ENCODE measurements around the gene TMEM203.
A peak's percentile ranks its signal among the peaks of the same experiment; 100 is the strongest.

Gene TMEM203

DNA sequence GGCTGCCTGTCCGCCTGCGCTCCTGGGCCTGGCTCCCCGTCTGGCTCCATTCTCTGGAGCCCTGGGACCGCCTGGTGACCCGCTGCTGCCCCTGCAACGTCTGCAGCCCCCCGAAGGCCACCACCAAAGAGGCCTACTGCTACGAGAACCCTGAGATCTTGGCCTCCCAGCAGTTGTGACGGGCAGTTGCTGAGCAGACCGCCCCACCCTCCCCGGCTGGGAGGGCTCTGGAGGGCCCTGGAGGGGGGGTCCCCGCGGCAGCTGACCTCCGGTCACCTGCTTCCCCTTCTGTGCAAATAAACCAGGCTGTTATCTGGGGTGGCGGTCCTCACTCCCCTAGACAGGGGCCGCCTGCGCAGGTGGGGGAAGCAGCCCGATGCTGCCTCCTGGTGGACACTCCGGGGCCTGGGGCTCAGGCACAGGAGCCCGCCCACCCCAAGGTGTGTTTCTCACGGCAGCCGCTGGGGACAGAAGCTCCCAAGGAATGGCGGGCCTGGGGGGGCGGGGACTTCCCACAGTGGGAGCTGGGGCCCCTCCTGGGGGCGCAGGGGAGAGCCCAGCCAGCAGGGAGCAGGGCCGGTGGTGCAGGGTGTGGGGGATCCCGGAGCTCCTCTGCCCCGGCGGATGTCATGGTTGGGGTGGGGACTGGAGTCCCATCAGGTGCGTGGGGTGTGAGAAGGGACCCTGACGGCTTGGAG lies 30.9 kb upstream of the TMEM203 start:
- TF ChIP-seq, protein P1, sequence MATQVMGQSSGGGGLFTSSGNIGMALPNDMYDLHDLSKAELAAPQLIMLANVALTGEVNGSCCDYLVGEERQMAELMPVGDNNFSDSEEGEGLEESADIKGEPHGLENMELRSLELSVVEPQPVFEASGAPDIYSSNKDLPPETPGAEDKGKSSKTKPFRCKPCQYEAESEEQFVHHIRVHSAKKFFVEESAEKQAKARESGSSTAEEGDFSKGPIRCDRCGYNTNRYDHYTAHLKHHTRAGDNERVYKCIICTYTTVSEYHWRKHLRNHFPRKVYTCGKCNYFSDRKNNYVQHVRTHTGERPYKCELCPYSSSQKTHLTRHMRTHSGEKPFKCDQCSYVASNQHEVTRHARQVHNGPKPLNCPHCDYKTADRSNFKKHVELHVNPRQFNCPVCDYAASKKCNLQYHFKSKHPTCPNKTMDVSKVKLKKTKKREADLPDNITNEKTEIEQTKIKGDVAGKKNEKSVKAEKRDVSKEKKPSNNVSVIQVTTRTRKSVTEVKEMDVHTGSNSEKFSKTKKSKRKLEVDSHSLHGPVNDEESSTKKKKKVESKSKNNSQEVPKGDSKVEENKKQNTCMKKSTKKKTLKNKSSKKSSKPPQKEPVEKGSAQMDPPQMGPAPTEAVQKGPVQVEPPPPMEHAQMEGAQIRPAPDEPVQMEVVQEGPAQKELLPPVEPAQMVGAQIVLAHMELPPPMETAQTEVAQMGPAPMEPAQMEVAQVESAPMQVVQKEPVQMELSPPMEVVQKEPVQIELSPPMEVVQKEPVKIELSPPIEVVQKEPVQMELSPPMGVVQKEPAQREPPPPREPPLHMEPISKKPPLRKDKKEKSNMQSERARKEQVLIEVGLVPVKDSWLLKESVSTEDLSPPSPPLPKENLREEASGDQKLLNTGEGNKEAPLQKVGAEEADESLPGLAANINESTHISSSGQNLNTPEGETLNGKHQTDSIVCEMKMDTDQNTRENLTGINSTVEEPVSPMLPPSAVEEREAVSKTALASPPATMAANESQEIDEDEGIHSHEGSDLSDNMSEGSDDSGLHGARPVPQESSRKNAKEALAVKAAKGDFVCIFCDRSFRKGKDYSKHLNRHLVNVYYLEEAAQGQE (IDR thresholded peaks at IDR 0.05; ENCODE audit: insufficient replicate concordance, low read depth) = no peak
- TF ChIP-seq, protein P2, sequence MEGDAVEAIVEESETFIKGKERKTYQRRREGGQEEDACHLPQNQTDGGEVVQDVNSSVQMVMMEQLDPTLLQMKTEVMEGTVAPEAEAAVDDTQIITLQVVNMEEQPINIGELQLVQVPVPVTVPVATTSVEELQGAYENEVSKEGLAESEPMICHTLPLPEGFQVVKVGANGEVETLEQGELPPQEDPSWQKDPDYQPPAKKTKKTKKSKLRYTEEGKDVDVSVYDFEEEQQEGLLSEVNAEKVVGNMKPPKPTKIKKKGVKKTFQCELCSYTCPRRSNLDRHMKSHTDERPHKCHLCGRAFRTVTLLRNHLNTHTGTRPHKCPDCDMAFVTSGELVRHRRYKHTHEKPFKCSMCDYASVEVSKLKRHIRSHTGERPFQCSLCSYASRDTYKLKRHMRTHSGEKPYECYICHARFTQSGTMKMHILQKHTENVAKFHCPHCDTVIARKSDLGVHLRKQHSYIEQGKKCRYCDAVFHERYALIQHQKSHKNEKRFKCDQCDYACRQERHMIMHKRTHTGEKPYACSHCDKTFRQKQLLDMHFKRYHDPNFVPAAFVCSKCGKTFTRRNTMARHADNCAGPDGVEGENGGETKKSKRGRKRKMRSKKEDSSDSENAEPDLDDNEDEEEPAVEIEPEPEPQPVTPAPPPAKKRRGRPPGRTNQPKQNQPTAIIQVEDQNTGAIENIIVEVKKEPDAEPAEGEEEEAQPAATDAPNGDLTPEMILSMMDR (IDR thresholded peaks at IDR 0.05; ENCODE audit: insufficient read depth, low read length) = peak; percentile 89
- no peak for TF ChIP-seq SPI1 (IDR thresholded peaks at IDR 0.05; ENCODE audit: borderline replicate concordance, low read depth)
- Histone ChIP-seq H3K4me3 (replicated peaks; ENCODE audit: insufficient read depth, low read length) (peak overlapping the region; percentile 12), H3K27me3 (ENCODE audit: insufficient read depth, poor library complexity, severe bottlenecking) (peaks cover 14% of the 10 kb centered on the region), H3K27ac (replicated peaks) (peak overlapping the region; percentile 71)
- peak; percentile 88 to 90 for DNase-seq (ENCODE audit: low read depth in 1 of 2, low spot score in 1 of 2)

DNA sequence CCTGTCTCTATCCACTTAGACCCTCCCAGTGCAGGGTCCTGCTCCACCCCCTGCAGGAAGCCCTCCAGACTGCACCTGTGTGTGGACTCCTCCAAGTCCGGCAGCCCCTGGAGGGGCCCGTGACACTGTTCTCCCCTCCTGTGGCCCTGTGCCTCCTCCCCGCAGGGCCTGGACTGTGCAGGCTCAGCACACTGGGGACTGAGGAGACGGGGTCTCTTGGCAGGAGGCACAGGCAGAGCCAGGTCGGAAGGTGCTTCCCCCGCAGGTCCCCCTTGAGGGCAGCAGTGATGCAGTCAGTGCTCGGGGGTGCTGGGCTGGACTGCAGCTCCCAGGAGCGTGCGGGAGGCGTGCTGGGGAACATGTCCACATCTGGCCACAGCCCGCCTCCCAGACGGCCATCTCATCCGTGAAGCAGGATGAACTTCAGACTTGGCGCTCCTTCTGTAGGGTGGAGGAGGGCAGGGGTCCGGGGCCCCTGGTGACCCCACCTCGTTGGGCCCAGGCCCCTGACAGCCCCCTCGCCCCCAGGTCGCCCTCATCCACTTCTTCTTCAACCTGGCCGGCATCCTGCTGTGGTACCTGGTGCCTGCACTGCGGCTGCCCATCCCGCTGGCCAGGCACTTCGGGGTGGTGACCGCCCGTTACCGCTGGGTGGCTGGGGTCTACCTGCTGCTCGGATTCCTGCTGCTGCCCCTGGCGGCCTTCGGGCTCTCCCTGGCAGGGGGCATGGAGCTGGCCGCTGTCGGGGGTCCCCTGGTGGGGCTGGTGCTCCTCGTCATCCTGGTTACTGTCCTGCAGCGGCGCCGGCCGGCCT lies 30.2 kb upstream of the TMEM203 start:
- Histone ChIP-seq H3K4me3 (replicated peaks; ENCODE audit: insufficient read depth, low read length) (no peak overlapping the region), H3K27ac (replicated peaks) (no peak overlapping the region), H3K27me3 (ENCODE audit: insufficient read depth, poor library complexity, severe bottlenecking) (peaks cover 14% of the 10 kb centered on the region)
- TF ChIP-seq, protein P2 (IDR thresholded peaks at IDR 0.05; ENCODE audit: insufficient read depth, low read length) = no peak
- TF ChIP-seq GABPA (IDR thresholded peaks at IDR 0.05; ENCODE audit: low read depth) (no peak), POLR2AphosphoS5 (IDR thresholded peaks at IDR 0.05; ENCODE audit: low read depth) (no peak), SPI1 (IDR thresholded peaks at IDR 0.05; ENCODE audit: borderline replicate concordance, low read depth) (no peak)
- TF ChIP-seq, protein P1 (IDR thresholded peaks at IDR 0.05; ENCODE audit: insufficient replicate concordance, low read depth) = no peak
- DNase-seq (ENCODE audit: low read depth in 1 of 2, low spot score in 1 of 2) = no peak

DNA sequence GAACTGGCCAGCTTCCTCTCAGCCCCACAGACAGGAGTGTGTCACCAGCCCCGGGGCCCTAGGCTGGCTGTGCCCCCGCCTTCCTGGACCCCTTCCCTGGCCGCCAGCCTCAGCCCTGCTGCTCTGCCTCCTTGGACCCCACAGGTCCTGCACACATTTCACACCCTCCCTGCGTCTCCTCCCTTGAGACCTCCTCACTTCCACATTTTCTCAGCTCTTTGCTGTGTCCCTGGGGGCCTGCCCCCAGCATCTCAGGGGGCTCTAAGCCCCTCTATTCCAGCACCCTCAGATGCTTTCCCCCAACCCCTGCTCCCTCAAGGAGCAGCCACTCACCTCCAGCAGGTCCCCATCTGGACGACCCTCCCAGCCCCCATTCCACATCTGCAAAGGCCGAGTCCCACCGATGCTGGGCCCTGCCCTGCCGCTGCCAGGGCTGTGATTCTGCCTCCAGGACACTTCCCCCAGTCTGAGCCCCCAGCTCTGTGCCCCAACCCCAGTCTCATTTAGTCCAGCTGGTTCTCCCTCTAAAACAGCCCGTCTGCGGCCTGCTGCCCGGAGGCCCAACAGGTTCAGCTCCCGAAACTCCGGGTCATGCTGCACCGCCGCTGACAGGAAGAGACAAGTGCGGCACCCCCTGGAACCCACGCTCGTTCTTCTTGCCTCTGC lies 29.4 kb upstream of the TMEM203 start:
- Histone ChIP-seq H3K27me3 (ENCODE audit: insufficient read depth, poor library complexity, severe bottlenecking) (peaks cover 14% of the 10 kb centered on the region), H3K4me3 (replicated peaks; ENCODE audit: insufficient read depth, low read length) (no peak overlapping the region), H3K27ac (replicated peaks) (no peak overlapping the region)
- no peak for DNase-seq (ENCODE audit: low read depth in 1 of 2, low spot score in 1 of 2)
- TF ChIP-seq GABPA (IDR thresholded peaks at IDR 0.05; ENCODE audit: low read depth) (no peak), SPI1 (IDR thresholded peaks at IDR 0.05; ENCODE audit: borderline replicate concordance, low read depth) (peak; percentile 68; the same call in 1 of the 2 replicates)

Data from HL-60 (cell line).